ENCODE measurements around the gene BCKDHA. TPM values are rescaled to one million over a fixed set of nuclear protein-coding genes. Genes with fewer than 3 reads are reported as not detected.

Gene BCKDHA
- total RNA-seq, 2 donors from 2014 or later, result 69.0 to 72.5 TPM

GRCh38 chr19:41355802-41356201, 41.8 kb upstream of the BCKDHA start:
- no peak for DNase-seq (ENCODE audit: low spot score)
- no peak overlapping the region for H3K4me3 ChIP-seq
- intact Hi-C loops (cut with DNase I), result loop anchor here (5.0 kb wide), 1 partner anchor 34 kb away; no protein-coding TSS in a partner anchor
- TF ChIP-seq POLR2A (IDR thresholded peaks at IDR 0.05) (no peak), POLR2AphosphoS5 (IDR thresholded peaks at IDR 0.05) (no peak)
- TF ChIP-seq, protein P1, sequence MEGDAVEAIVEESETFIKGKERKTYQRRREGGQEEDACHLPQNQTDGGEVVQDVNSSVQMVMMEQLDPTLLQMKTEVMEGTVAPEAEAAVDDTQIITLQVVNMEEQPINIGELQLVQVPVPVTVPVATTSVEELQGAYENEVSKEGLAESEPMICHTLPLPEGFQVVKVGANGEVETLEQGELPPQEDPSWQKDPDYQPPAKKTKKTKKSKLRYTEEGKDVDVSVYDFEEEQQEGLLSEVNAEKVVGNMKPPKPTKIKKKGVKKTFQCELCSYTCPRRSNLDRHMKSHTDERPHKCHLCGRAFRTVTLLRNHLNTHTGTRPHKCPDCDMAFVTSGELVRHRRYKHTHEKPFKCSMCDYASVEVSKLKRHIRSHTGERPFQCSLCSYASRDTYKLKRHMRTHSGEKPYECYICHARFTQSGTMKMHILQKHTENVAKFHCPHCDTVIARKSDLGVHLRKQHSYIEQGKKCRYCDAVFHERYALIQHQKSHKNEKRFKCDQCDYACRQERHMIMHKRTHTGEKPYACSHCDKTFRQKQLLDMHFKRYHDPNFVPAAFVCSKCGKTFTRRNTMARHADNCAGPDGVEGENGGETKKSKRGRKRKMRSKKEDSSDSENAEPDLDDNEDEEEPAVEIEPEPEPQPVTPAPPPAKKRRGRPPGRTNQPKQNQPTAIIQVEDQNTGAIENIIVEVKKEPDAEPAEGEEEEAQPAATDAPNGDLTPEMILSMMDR (IDR thresholded peaks at IDR 0.05), result no peak
- no peak overlapping the region for H3K27ac ChIP-seq
- H3K36me3 ChIP-seq, result no peaks in the 10 kb centered on the region
- no peaks in the 10 kb centered on the region for H3K27me3 ChIP-seq (replicated peaks; ENCODE audit: insufficient read depth)
- WGBS, result 84% methylated on average over 3 of the region's 3 CpGs
- H3K9me3 ChIP-seq, result no peaks in the 10 kb centered on the region
- peaks cover 5% of the 10 kb centered on the region for H3K4me1 ChIP-seq (replicated peaks)

DNA sequence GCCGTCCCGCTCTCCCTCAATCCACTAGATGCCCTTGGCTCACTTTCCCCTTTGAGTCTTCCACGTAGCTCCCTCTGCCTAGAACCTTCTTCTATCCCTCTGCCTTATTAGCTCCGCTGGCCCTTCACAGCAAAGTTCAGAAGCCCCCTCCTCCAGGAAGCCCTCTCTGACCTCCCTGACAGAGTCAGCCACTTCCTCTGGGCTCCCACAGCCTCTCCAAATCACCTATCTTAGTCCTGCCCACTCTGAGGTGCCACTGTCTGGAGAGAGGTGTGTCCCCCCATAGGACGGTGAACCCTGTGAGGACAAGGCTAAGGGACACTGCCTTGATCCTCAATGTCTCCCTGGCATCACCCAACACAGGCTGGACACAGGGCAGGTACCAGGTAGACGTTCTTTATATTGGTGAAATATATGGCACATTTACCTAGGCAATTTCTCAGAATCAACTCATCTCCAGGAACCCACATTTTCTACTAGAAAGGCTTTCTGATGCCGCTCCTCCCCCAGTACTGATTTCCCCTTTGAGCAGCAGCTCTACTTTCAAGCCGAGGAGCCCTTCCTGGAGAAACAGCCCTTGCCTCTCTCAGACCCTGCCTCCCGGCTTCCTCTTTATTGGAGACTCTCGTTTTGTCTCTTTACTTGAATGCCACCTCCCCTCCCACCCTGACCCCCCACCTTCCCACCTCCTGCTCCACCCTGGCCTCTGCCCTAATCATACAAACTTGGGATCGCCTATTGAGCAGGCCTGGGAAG, 40.5 kb upstream of the BCKDHA start:
- Histone ChIP-seq H3K36me3 (no peaks in the 10 kb centered on the region), H3K4me3 (no peak overlapping the region), H3K9me3 (no peaks in the 10 kb centered on the region), H3K4me1 (replicated peaks) (peaks cover 5% of the 10 kb centered on the region), H3K27ac (no peak overlapping the region), H3K27me3 (replicated peaks; ENCODE audit: insufficient read depth) (no peaks in the 10 kb centered on the region)
- intact Hi-C loops (cut with DNase I), result loop anchor here (5.0 kb wide), 1 partner anchor 35 kb away; no protein-coding TSS in a partner anchor
- TF ChIP-seq POLR2A (IDR thresholded peaks at IDR 0.05), result no peak
- TF ChIP-seq, protein P1 (IDR thresholded peaks at IDR 0.05), result no peak
- no peak for TF ChIP-seq POLR2AphosphoS5 (IDR thresholded peaks at IDR 0.05)
- no peak for DNase-seq (ENCODE audit: low spot score)
- 86% methylated on average over 11 of the region's 11 CpGs for WGBS

DNA sequence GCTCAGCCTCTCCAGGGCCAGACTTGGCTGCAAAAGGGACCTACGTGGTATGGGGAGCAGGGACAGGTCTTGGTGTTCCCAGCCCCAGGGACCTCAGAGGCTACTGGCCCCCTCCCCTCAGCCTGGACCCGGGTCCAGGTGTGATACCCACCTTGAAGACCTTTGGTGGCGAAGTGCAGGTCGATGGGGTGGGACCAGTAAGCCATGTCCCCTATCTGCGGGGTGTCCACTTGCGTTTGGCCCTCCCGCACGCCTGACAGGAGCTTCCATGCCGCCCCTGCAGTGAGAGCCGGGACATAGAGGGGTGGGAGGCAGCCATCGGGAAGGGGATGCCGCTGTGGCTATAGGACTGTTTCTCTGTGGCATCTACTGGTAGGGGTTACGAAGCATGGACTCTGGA, 39.9 kb upstream of the BCKDHA start:
- H3K4me3 ChIP-seq, result no peak overlapping the region
- no peak overlapping the region for H3K27ac ChIP-seq
- H3K27me3 ChIP-seq (replicated peaks; ENCODE audit: insufficient read depth), result no peaks in the 10 kb centered on the region
- WGBS, result 94% methylated on average over 13 of the region's 13 CpGs
- no peak for TF ChIP-seq POLR2A (IDR thresholded peaks at IDR 0.05)
- H3K4me1 ChIP-seq (replicated peaks), result peaks cover 4% of the 10 kb centered on the region
- no peaks in the 10 kb centered on the region for H3K9me3 ChIP-seq
- intact Hi-C loops (cut with DNase I), result loop anchor here (5.0 kb wide), 1 partner anchor 35 kb away; no protein-coding TSS in a partner anchor
- no peak for DNase-seq (ENCODE audit: low spot score)
- no peaks in the 10 kb centered on the region for H3K36me3 ChIP-seq

GRCh38 chr19:41359741-41360140, 37.9 kb upstream of the BCKDHA start:
- WGBS, result 88% methylated on average over 1 of the region's 1 CpG
- TF ChIP-seq, protein P1 (IDR thresholded peaks at IDR 0.05), result no peak
- TF ChIP-seq POLR2AphosphoS5 (IDR thresholded peaks at IDR 0.05), result no peak
- TF ChIP-seq POLR2A (IDR thresholded peaks at IDR 0.05), result no peak
- intact Hi-C loops (cut with DNase I), result loop anchor here (5.0 kb wide), 1 partner anchor 37 kb away; no protein-coding TSS in a partner anchor

GRCh38 chr19:41362143-41362847, 35.3 kb upstream of the BCKDHA start:
- Histone ChIP-seq H3K36me3 (no peaks in the 10 kb centered on the region), H3K27me3 (replicated peaks; ENCODE audit: insufficient read depth) (no peaks in the 10 kb centered on the region), H3K4me3 (no peak overlapping the region), H3K27ac (no peak overlapping the region), H3K9me3 (no peaks in the 10 kb centered on the region), H3K4me1 (replicated peaks) (peaks cover 3% of the 10 kb centered on the region)
- TF ChIP-seq POLR2AphosphoS5 (IDR thresholded peaks at IDR 0.05) (no peak), POLR2A (IDR thresholded peaks at IDR 0.05) (no peak)
- TF ChIP-seq, protein P1 (IDR thresholded peaks at IDR 0.05), result no peak
- whole genome bisulfite sequencing, result 82% methylated on average over 10 of the region's 10 CpGs
- intact Hi-C loops (cut with DNase I), result no loop called here
- DNase-seq (ENCODE audit: low spot score), result no peak

More at GRCh38 chr19:41359741-41360140, 37.9 kb upstream of the BCKDHA start:
- Histone ChIP-seq H3K27ac (no peak overlapping the region), H3K4me1 (replicated peaks) (peaks cover 3% of the 10 kb centered on the region), H3K36me3 (no peaks in the 10 kb centered on the region), H3K4me3 (no peak overlapping the region), H3K27me3 (replicated peaks; ENCODE audit: insufficient read depth) (no peaks in the 10 kb centered on the region), H3K9me3 (no peaks in the 10 kb centered on the region)
- no peak for DNase-seq (ENCODE audit: low spot score)

All from prostate gland (tissue), 2 donors.